Trophoblast cell (in vitro differentiated cells and primary cell): ENCODE data around the gene C1orf159.
"Not testable (repeated sequence)": the region's sequence is repeated elsewhere in the genome, so short reads cannot be mapped to it uniquely, and the experiment has no call there.

Experiments used
- DNase-seq, 2 donors: peaks; one replicate each; pipeline ENCODE4 v3.0.0-alpha.2; 2016
- H2AFZ ChIP-seq: 2 replicates; pipeline ENCODE4 v1.6.1; 2013; ENCODE audit warnings: low read length, moderate library complexity, mild to moderate bottlenecking; ENCODE audit not compliant: insufficient read depth, poor library complexity
- H2AK5ac ChIP-seq: 2 replicates; pipeline ENCODE4 v1.6.1; 2013; ENCODE audit warnings: mild to moderate bottlenecking, low read length
- H2BK120ac ChIP-seq: 2 replicates; pipeline ENCODE4 v1.6.1; 2013; ENCODE audit warnings: low read length, mild to moderate bottlenecking, moderate library complexity; ENCODE audit not compliant: insufficient read depth, poor library complexity
- H2BK12ac ChIP-seq: 2 replicates; pipeline ENCODE4 v1.6.1; 2013; ENCODE audit warnings: mild to moderate bottlenecking, low read length, moderate library complexity
- H2BK5ac ChIP-seq: 2 replicates; pipeline ENCODE4 v1.6.1; 2013; ENCODE audit warnings: low read length, low read depth, moderate library complexity, mild to moderate bottlenecking; ENCODE audit not compliant: poor library complexity
- H3K14ac ChIP-seq: 2 replicates; pipeline ENCODE4 v1.6.1; 2013; ENCODE audit warnings: mild to moderate bottlenecking, low read length
- H3K18ac ChIP-seq: 2 replicates; pipeline ENCODE4 v1.6.1; 2013; ENCODE audit warnings: mild to moderate bottlenecking, low read length
- H3K23ac ChIP-seq: 2 replicates; pipeline ENCODE4 v1.6.1; 2013; ENCODE audit warnings: low read length
- H3K27ac ChIP-seq: 2 replicates; pipeline ENCODE4 v1.5.1; 2013; ENCODE audit warnings: low read depth, mild to moderate bottlenecking, inconsistent platforms, low read length, moderate library complexity
- H3K27me3 ChIP-seq: 2 replicates; pipeline ENCODE4 v1.6.1; 2013; ENCODE audit warnings: inconsistent platforms, mild to moderate bottlenecking, low read length, moderate library complexity; ENCODE audit not compliant: insufficient read depth
- H3K36me3 ChIP-seq, 2 experiments: 1 replicate in 1 of 2; 2 replicates in 1 of 2; pipeline ENCODE4 v1.6.1; 2013; ENCODE audit warnings: low read length in 2 of 2, mild to moderate bottlenecking in 2 of 2, moderate library complexity in 1 of 2; ENCODE audit not compliant: insufficient read depth in 2 of 2, control insufficient read depth in 1 of 2
- H3K4ac ChIP-seq: 2 replicates; pipeline ENCODE4 v1.6.1; 2013; ENCODE audit warnings: low read depth, mild to moderate bottlenecking, low read length, moderate library complexity
- H3K4me1 ChIP-seq, 2 experiments: 1 replicate in 1 of 2; 2 replicates in 1 of 2; pipeline ENCODE4 v1.6.1; 2013; ENCODE audit warnings: low read length in 2 of 2, mild to moderate bottlenecking in 2 of 2, moderate library complexity in 1 of 2; ENCODE audit not compliant: insufficient read depth in 2 of 2, control insufficient read depth in 1 of 2
- H3K4me2 ChIP-seq: 2 replicates; pipeline ENCODE4 v1.6.1; 2013; ENCODE audit warnings: inconsistent platforms, mild to moderate bottlenecking, low read length, moderate library complexity
- H3K4me3 ChIP-seq: 2 replicates; pipeline ENCODE4 v1.5.1; 2013; ENCODE audit warnings: mild to moderate bottlenecking, low read depth, low read length, inconsistent platforms
- H3K79me1 ChIP-seq: one replicate; pipeline ENCODE4 v1.6.1; 2013; ENCODE audit warnings: low read length
- H3K79me2 ChIP-seq: 2 replicates; pipeline ENCODE4 v1.6.1; 2013; ENCODE audit warnings: low read length, mild to moderate bottlenecking; ENCODE audit not compliant: control insufficient read depth, insufficient read depth, poor library complexity
- H3K9ac ChIP-seq: 2 replicates; pipeline ENCODE4 v1.6.1; 2013; ENCODE audit warnings: mild to moderate bottlenecking, low read length
- H3K9me3 ChIP-seq: 2 replicates; pipeline ENCODE4 v1.6.1; 2013; ENCODE audit warnings: low read depth, mild to moderate bottlenecking, control low read depth, inconsistent platforms, low read length; ENCODE audit not compliant: insufficient read depth
- H4K12ac ChIP-seq: 2 replicates; pipeline ENCODE4 v1.6.1; 2013; ENCODE audit warnings: low read depth, mild to moderate bottlenecking, low read length, moderate library complexity
- H4K8ac ChIP-seq: 2 replicates; pipeline ENCODE4 v1.6.1; 2013; ENCODE audit warnings: low read depth, mild to moderate bottlenecking, low read length, moderate library complexity
- H4K91ac ChIP-seq: one replicate; pipeline ENCODE4 v1.6.1; 2013; ENCODE audit warnings: low read depth, mild to moderate bottlenecking, low read length, moderate library complexity
- WGBS: extraction: QIAGEN DNeasy Blood & Tissue Kit; methylation state at CpG from one replicate; pipeline ENCODE4 v1.1.7; 2013; ENCODE audit warnings: missing lambda C conversion rate; ENCODE audit not compliant: insufficient read length, insufficient coverage; ENCODE audit errors: extremely low coverage; 5-methylcytosine and 5-hydroxymethylcytosine counted together

The C1orf159 gene

DNA sequence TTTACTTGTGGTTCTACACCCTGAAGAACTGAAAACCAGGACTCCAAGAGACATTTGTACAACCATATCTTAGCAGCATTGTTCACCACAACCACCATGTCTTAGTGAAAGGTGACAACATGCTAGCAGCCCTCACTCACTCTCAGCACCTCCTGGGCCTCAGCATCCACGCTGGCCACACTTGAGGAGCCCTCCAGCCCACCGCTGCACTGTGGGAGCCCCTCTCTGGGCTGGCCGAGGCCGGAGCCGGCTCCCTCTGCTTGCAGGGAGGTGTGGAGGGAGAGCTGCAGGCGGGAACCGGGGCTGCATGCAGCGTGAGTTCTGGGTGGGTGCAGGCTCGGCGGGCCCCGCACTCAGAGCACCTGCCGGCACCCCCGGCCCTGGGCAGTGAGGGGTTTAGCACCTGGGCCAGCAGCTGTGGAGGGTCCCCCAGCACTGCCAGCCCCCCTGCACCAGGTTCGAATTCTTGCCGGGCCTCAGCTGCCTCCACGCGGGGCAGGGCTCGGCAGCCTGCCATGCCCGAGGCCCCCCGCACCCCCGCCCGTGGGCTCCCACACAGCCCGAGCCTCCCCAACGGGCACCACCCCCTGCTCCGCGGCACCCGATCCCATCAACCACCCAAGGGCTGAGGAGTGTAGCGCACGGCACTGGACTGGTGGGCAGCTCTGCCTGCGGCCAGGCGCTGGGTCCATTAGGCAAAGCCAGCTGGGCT, 9.2 kb downstream of the C1orf159 start:
- no peaks in the 10 kb centered on the region for H3K79me1 ChIP-seq
- no peak for DNase-seq
- peaks cover 0 to 11% of the 10 kb centered on the region in 2 experiments for H3K36me3 ChIP-seq
- H2BK12ac ChIP-seq = no peak overlapping the region
- H3K4me3 ChIP-seq = no peak overlapping the region
- no peak overlapping the region for H3K18ac ChIP-seq
- peaks cover 10% of the 10 kb centered on the region for H3K9me3 ChIP-seq
- no peaks in the 10 kb centered on the region for H3K79me2 ChIP-seq
- H2AFZ ChIP-seq = no peak overlapping the region
- H4K12ac ChIP-seq = no peak overlapping the region
- no peak overlapping the region for H3K4ac ChIP-seq
- no peak overlapping the region for H3K27ac ChIP-seq
- no peak overlapping the region for H4K91ac ChIP-seq
- H2BK120ac ChIP-seq = no peak overlapping the region
- no peak overlapping the region for H3K23ac ChIP-seq
- H2AK5ac ChIP-seq = no peak overlapping the region
- no peaks in the 10 kb centered on the region for H3K27me3 ChIP-seq
- H3K4me1 ChIP-seq = peaks cover 4 to 5% of the 10 kb centered on the region in 2 experiments
- H3K14ac ChIP-seq = no peak overlapping the region
- H3K4me2 ChIP-seq = no peak overlapping the region
- no peak overlapping the region for H4K8ac ChIP-seq
- H3K9ac ChIP-seq = no peak overlapping the region
- no peak overlapping the region for H2BK5ac ChIP-seq
- WGBS = no CpG with 5 or more reads among the region's 31 CpGs

DNA sequence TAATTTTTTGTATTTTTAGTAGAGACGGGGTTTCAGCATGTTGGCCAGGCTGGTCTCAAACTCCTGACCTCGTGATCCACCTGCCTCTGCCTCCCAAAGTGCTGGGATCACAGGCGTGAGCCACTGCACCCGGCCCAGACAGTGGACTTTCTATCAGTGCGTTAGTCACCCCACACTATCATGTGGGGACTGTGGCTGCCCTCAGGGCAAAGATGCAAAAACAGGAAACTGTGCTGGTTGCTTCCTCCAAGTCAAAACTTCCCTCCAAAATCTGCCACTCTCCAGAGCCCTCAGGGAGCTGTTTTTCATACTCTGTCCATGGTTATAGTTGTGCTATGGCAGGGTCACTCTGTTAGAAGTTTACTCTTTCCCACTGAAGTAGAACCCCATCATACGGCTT, 11.7 kb downstream of the C1orf159 start:
- not testable (repeated sequence) for H3K4me3 ChIP-seq, H3K4me1 ChIP-seq, H3K23ac ChIP-seq, H3K36me3 ChIP-seq, H3K4me2 ChIP-seq, H3K18ac ChIP-seq, H3K4ac ChIP-seq, H3K14ac ChIP-seq, DNase-seq, H4K12ac ChIP-seq, H3K79me2 ChIP-seq, H4K91ac ChIP-seq, H3K79me1 ChIP-seq, H3K27me3 ChIP-seq, H2BK120ac ChIP-seq, H3K27ac ChIP-seq, H3K9ac ChIP-seq, H4K8ac ChIP-seq, H2BK5ac ChIP-seq, H2AFZ ChIP-seq, H2BK12ac ChIP-seq, H2AK5ac ChIP-seq
- no CpG with 5 or more reads among the region's 6 CpGs for WGBS
- peaks cover 12% of the 10 kb centered on the region for H3K9me3 ChIP-seq

DNA sequence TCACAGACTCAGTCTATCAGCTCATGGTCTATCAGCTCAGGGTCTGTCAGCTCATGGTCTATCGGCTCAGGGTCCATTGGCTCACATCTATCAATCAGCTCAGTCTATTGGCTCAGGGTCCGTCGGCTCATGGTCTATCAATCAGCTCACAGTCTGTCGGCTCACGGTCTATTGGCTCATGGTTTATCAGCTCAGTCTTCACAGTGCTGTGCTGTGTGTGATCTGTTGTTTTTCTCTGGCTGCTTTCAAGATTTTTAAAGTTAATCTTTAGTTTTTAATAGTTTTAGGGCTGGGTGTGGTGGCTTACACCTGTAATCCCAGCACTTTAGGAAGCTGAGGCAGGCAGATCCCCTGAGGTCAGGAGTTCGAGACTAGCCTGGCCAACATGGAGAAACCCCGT, 14.4 kb downstream of the C1orf159 start:
- DNase-seq = no peak
- Histone ChIP-seq H3K14ac (no peak overlapping the region), H3K9me3 (peaks cover 4% of the 10 kb centered on the region), H2BK5ac (no peak overlapping the region), H2BK120ac (no peak overlapping the region), H3K18ac (no peak overlapping the region), H2AK5ac (no peak overlapping the region), H3K79me2 (no peaks in the 10 kb centered on the region), H4K12ac (no peak overlapping the region), H3K27me3 (no peaks in the 10 kb centered on the region), H3K9ac (no peak overlapping the region), H3K4me3 (no peak overlapping the region), H2AFZ (no peak overlapping the region), H3K4me1 (no peaks in the 10 kb centered on the region), H3K4me2 (no peak overlapping the region), H4K91ac (no peak overlapping the region), H3K27ac (no peak overlapping the region), H4K8ac (no peak overlapping the region), H2BK12ac (no peak overlapping the region), H3K79me1 (no peaks in the 10 kb centered on the region), H3K23ac (no peak overlapping the region), H3K4ac (no peak overlapping the region), H3K36me3 (peaks cover 0 to 7% of the 10 kb centered on the region in 2 experiments)
- no CpG with 5 or more reads among the region's 7 CpGs for WGBS

DNA sequence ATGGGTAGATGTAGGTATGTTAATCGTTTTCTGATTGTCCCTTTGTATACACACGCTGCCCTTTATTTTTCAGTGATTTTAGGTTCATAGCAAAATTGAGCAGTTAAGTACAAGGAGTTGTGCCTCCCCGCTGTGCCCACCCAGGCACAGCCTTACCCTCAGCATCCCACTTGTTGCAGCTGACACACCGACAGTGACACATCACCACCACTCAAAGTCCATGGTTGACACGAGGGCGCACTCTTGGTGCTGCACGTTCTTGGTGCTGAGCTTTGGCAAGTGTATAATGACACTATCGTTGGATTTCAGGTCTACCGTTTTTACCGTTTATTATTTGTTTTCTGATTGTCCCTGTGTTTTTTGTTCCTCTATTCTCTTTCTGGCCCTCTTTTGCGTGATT, 15.6 kb downstream of the C1orf159 start:
- Histone ChIP-seq H3K18ac (no peak overlapping the region), H3K36me3 (peaks cover 0 to 5% of the 10 kb centered on the region in 2 experiments), H3K9ac (no peak overlapping the region), H2BK120ac (no peak overlapping the region), H2AFZ (no peak overlapping the region), H4K8ac (no peak overlapping the region), H3K79me1 (no peaks in the 10 kb centered on the region), H2BK12ac (no peak overlapping the region), H3K79me2 (no peaks in the 10 kb centered on the region), H3K4me1 (no peaks in the 10 kb centered on the region), H3K4ac (no peak overlapping the region), H2AK5ac (no peak overlapping the region), H3K14ac (no peak overlapping the region), H3K27me3 (no peaks in the 10 kb centered on the region), H3K9me3 (peaks cover 3% of the 10 kb centered on the region), H3K4me3 (peak overlapping the region; percentile 23), H2BK5ac (no peak overlapping the region), H3K23ac (no peak overlapping the region), H4K91ac (no peak overlapping the region), H4K12ac (no peak overlapping the region), H3K4me2 (no peak overlapping the region), H3K27ac (no peak overlapping the region)
- no peak for DNase-seq
- WGBS = no CpG with 5 or more reads among the region's 11 CpGs
